ENCODE measurements around the gene MANSC4.

Gene MANSC4

GRCh38 chr12:27807063-27807703, 27.1 kb upstream of the MANSC4 start:
- Mint-ChIP-seq H3K27me3 (ENCODE audit: low read depth, poor library complexity) (peaks cover 7% of the 10 kb centered on the region), H3K4me3 (no peak overlapping the region), H3K36me3 (ENCODE audit: low read depth) (no peaks in the 10 kb centered on the region), H3K4me1 (peaks cover 20% of the 10 kb centered on the region), H3K9me3 (peaks cover under 1% of the 10 kb centered on the region), H3K27ac (peak overlapping the region; percentile 60)
- no peak for TF ChIP-seq CTCF (IDR thresholded peaks at IDR 0.05)
- no peak for DNase-seq

DNA sequence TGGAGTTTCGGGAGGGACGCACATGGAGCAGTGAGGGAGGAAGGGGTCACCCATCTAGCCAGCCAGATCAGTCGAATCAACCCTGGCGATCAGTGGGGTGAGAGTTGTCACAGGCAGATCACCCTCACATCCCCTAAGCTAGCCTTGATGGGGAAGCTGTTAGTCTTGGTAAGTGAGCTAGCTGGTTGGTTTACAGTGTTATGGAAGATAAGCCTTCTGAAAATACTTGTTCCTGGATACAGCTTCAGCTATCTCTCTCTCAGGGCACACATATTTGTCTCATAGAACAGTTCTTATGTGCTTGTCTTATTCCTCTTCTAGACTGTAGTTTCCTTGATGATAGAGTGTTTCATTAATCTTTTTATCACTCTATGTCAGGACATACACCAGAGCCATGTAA, 26.2 kb upstream of the MANSC4 start:
- peaks cover 18% of the 10 kb centered on the region for H3K4me1 Mint-ChIP-seq
- TF ChIP-seq CTCF (IDR thresholded peaks at IDR 0.05), result no peak
- no peaks in the 10 kb centered on the region for H3K9me3 Mint-ChIP-seq
- DNase-seq, result no peak
- no peak overlapping the region for H3K4me3 Mint-ChIP-seq
- H3K36me3 Mint-ChIP-seq (ENCODE audit: low read depth), result no peaks in the 10 kb centered on the region
- no peak overlapping the region for H3K27ac Mint-ChIP-seq
- H3K27me3 Mint-ChIP-seq (ENCODE audit: low read depth, poor library complexity), result peaks cover 7% of the 10 kb centered on the region

DNA sequence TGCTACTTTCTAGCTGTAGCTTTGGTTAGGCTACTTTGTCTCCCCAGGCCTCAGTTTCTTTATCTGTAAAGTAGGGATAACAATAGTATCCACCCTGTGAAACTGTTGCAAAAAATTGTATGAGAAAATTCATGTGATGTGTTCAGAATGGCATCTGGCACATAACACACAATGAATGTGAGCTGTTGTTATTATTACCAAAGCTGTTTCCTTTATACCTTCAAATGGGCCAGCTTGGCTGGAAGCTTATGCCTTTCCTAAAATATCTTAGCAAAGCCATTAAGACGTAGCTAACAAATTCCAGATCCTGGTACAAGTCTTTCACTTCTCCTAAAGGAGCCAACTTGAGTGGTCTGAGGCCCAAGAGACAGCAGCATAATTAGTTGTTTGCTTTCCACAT, 25.2 kb upstream of the MANSC4 start:
- no peak for TF ChIP-seq CTCF (IDR thresholded peaks at IDR 0.05)
- peaks cover 8% of the 10 kb centered on the region for H3K4me1 Mint-ChIP-seq
- no peaks in the 10 kb centered on the region for H3K36me3 Mint-ChIP-seq (ENCODE audit: low read depth)
- peaks cover 3% of the 10 kb centered on the region for H3K27me3 Mint-ChIP-seq (ENCODE audit: low read depth, poor library complexity)
- H3K9me3 Mint-ChIP-seq, result no peaks in the 10 kb centered on the region
- no peak overlapping the region for H3K4me3 Mint-ChIP-seq
- DNase-seq, result no peak
- H3K27ac Mint-ChIP-seq, result no peak overlapping the region

DNA sequence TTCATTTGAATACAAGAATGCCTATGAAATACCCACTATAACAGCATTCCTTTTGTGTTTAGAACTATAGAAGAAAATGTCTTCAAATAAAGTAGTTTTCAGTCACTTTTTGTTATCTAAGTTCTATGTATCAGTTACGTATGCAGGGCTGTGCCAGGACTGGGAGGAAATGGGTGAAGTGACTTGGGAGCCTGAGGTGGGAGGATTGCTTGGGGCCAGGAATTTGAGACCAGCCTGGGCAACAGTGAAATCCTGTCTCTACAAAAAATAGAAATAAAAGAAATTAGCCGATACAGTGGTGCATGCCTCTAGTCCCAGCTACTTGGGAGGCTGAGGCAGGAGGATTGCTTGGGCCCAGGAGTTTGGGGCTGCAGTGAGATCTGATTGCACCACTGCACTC, 22.9 kb upstream of the MANSC4 start:
- no peak for DNase-seq
- no peak for TF ChIP-seq CTCF (IDR thresholded peaks at IDR 0.05)
- H3K4me3 Mint-ChIP-seq, result no peak overlapping the region
- H3K4me1 Mint-ChIP-seq, result peaks cover 8% of the 10 kb centered on the region
- no peaks in the 10 kb centered on the region for H3K9me3 Mint-ChIP-seq
- no peaks in the 10 kb centered on the region for H3K27me3 Mint-ChIP-seq (ENCODE audit: low read depth, poor library complexity)
- no peak overlapping the region for H3K27ac Mint-ChIP-seq
- peaks cover 11% of the 10 kb centered on the region for H3K36me3 Mint-ChIP-seq (ENCODE audit: low read depth)

GRCh38 chr12:27802511-27802910, 22.5 kb upstream of the MANSC4 start:
- Mint-ChIP-seq H3K27me3 (ENCODE audit: low read depth, poor library complexity) (no peaks in the 10 kb centered on the region), H3K27ac (no peak overlapping the region), H3K9me3 (no peaks in the 10 kb centered on the region), H3K4me3 (no peak overlapping the region), H3K36me3 (ENCODE audit: low read depth) (peaks cover 15% of the 10 kb centered on the region), H3K4me1 (peaks cover 8% of the 10 kb centered on the region)
- no peak for TF ChIP-seq CTCF (IDR thresholded peaks at IDR 0.05)
- DNase-seq, result no peak

DNA sequence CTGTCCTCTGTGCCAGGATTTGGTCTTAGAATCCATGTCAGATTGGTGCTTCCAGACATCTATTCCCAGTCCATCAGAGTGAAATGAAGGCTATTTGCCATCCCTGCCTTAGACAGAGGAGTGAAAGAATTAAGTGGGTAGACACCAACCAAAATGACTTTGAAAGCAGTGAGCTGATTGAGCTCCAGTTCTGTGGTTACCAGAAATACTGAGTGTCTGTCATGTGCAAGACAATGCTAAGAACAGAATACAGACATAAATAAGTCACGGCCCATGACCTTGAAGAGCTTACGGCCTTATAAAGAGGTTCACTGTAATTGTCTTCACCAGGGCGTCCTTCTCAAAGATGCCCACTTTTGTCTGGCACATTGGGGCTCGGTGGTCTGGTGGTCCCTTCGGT, 21.6 kb upstream of the MANSC4 start:
- H3K9me3 Mint-ChIP-seq, result no peaks in the 10 kb centered on the region
- no peak for DNase-seq
- H3K4me1 Mint-ChIP-seq, result no peaks in the 10 kb centered on the region
- peaks cover 24% of the 10 kb centered on the region for H3K36me3 Mint-ChIP-seq (ENCODE audit: low read depth)
- H3K27ac Mint-ChIP-seq, result no peak overlapping the region
- no peak for TF ChIP-seq CTCF (IDR thresholded peaks at IDR 0.05)
- H3K27me3 Mint-ChIP-seq (ENCODE audit: low read depth, poor library complexity), result no peaks in the 10 kb centered on the region
- H3K4me3 Mint-ChIP-seq, result no peak overlapping the region

All from nephron progenitor cell (in vitro differentiated cells).